K562 (cell line): ENCODE measurements around the gene TMEM39B. TPM values are rescaled to one million over a fixed set of nuclear protein-coding genes. Genes with fewer than 3 reads are reported as not detected.

Experiments used
- CLOCK ChIP-seq: fragments of 250-450 bp; sonication (Bioruptor Pico); IDR thresholded peaks from 2 replicates; pipeline ENCODE4 v1.4.0; 2020; ENCODE audit warnings: mild to moderate bottlenecking, moderate library complexity, borderline replicate concordance
- DPF2 ChIP-seq: fragments of 450-650 bp; IDR thresholded peaks from 2 replicates; pipeline ENCODE4 v1.6.1; 2016
- FOXM1 ChIP-seq, 2 experiments: fragments of 450-650 bp in 1 of 2; sonication (generic) in 1 of 2; formaldehyde crosslinking in 1 of 2; IDR thresholded peaks; 2 replicates each; pipeline versions ENCODE4 v1.6.1 to v1.9.0; 2017 to 2022; ENCODE audit warnings: low read depth in 2 of 2, mild to moderate bottlenecking in 2 of 2, missing genetic modification reagents in 1 of 2, moderate library complexity in 1 of 2
- HLTF ChIP-seq: fragments of 450-650 bp; IDR thresholded peaks from 2 replicates; pipeline ENCODE4 v1.6.1; 2016
- NBN ChIP-seq: fragments of 450-650 bp; IDR thresholded peaks from 2 replicates; pipeline ENCODE4 v1.6.1; 2016; ENCODE audit warnings: low read depth, mild to moderate bottlenecking
- NRF1 ChIP-seq, 2 experiments: fragments of 450-650 bp; IDR thresholded peaks in 1 of 2; conservative IDR thresholded peaks in 1 of 2; 2 replicates each; pipeline ENCODE4 v1.6.1; 2014; ENCODE audit warnings: mild to moderate bottlenecking in 2 of 2
- POLR3G ChIP-seq: IDR thresholded peaks from 2 replicates; pipeline ENCODE4 v1.6.1; 2011; ENCODE audit not compliant: insufficient read length, insufficient replicate concordance; ENCODE audit errors: extremely low read depth
- SAFB ChIP-seq: fragments of 200-400 bp; formaldehyde crosslinking; IDR thresholded peaks from 2 replicates; pipeline ENCODE4 v1.6.1; 2017; ENCODE audit warnings: low read depth, low read length, borderline replicate concordance
- SIN3B ChIP-seq: fragments of 450-650 bp; IDR thresholded peaks from 2 replicates; pipeline ENCODE4 v1.6.1; 2017; ENCODE audit warnings: low read depth, mild to moderate bottlenecking, moderate library complexity
- TRIM28 ChIP-seq: fragments of 450-650 bp; IDR thresholded peaks from 2 replicates; pipeline ENCODE4 v1.6.1; 2017
- ZBTB1 ChIP-seq: sonication (generic); formaldehyde crosslinking; IDR thresholded peaks from 2 replicates; pipeline ENCODE4 v1.8.1; 2023; ENCODE audit warnings: missing genetic modification reagents, low read depth, mild to moderate bottlenecking, borderline replicate concordance
- ZC3H4 ChIP-seq: sonication (generic); formaldehyde crosslinking; IDR thresholded peaks from 2 replicates; pipeline ENCODE4 v1.9.0; 2021; ENCODE audit warnings: missing genetic modification reagents, borderline replicate concordance
- ZNF184 ChIP-seq: sonication (generic); formaldehyde crosslinking; IDR thresholded peaks from 2 replicates; pipeline ENCODE4 v1.5.0; 2020; ENCODE audit warnings: missing genetic modification reagents
- ZNF408 ChIP-seq: fragments of 250-450 bp; sonication (Bioruptor Pico); IDR thresholded peaks from 2 replicates; pipeline ENCODE4 v1.4.0; 2020; ENCODE audit warnings: low read depth, mild to moderate bottlenecking, moderate library complexity
- ZNF444 ChIP-seq: fragments of 250-450 bp; sonication (Bioruptor Pico); IDR thresholded peaks from 2 replicates; pipeline ENCODE4 v1.4.0; 2020; ENCODE audit warnings: mild to moderate bottlenecking, moderate library complexity
- ZNF561 ChIP-seq: fragments of 450-650 bp; formaldehyde crosslinking; conservative IDR thresholded peaks from 2 replicates; pipeline ENCODE4 v1.4.0; 2020; ENCODE audit warnings: mild to moderate bottlenecking, moderate library complexity
- ZNF764 ChIP-seq: fragments of 250-450 bp; sonication (Bioruptor Pico); IDR thresholded peaks from 2 replicates; pipeline ENCODE4 v1.4.0; 2020; ENCODE audit warnings: low read depth, mild to moderate bottlenecking, moderate library complexity
- ZSCAN32 ChIP-seq: fragments of 450-650 bp; formaldehyde crosslinking; IDR thresholded peaks from 2 replicates; pipeline ENCODE4 v1.4.0; 2020; ENCODE audit warnings: mild to moderate bottlenecking, moderate library complexity
- polyA plus RNA-seq, 8 experiments: library from polyadenylated mRNA; depleted of rRNA in 4 of 8; stranded (reverse) in 5 of 8; unstranded in 3 of 8; fragments of >200 nt; fragmentation: Nextera tagmentation in 2 of 8; fragmentation: Illumina TruSeq in 1 of 8; extraction: Ambion mirVana in 2 of 8; extraction: Trizol in 1 of 8; gene quantifications; 2 replicates each; pipeline versions ENCODE4 v1.2.1 to v1.2.3, GENCODE V29; 2011 to 2014; ENCODE audit warnings: inconsistent platforms in 1 of 8, missing spikeins in 1 of 8
- total RNA-seq, 7 experiments: library from RNA; depleted of rRNA in 6 of 7; stranded (reverse); fragments of >200 nt in 6 of 7; fragmentation: Illumina TruSeq in 2 of 7; extraction: Trizol in 2 of 7; gene quantifications; 2 replicates each; pipeline versions ENCODE4 v1.2.1 to v1.2.3, GENCODE V29; 2011 to 2021; ENCODE audit warnings: low replicate concordance in 1 of 7
- TF ChIP-seq, protein P1 (sequence below): fragments of 450-650 bp; IDR thresholded peaks from 2 replicates; pipeline ENCODE4 v1.6.1; 2016; ENCODE audit warnings: antibody characterized with exemption
- TF ChIP-seq, protein P2 (sequence below): fragments of 250-450 bp; sonication (Bioruptor Pico); IDR thresholded peaks from 2 replicates; pipeline ENCODE4 v1.5.0; 2021; ENCODE audit warnings: mild to moderate bottlenecking, borderline replicate concordance
- TF ChIP-seq, protein P3 (sequence below), 2 experiments: fragments of 450-650 bp in 1 of 2; sonication (generic) in 1 of 2; formaldehyde crosslinking in 1 of 2; IDR thresholded peaks in 1 of 2; conservative IDR thresholded peaks in 1 of 2; 2 replicates each; pipeline versions ENCODE4 v1.6.1 to v1.8.1; 2016 to 2023; ENCODE audit warnings: mild to moderate bottlenecking in 2 of 2, moderate library complexity in 2 of 2, inconsistent platforms in 1 of 2, missing genetic modification reagents in 1 of 2

Gene TMEM39B
- total and polyA plus RNA-seq, 9 of the 15 experiments (the other 6 are each of a cell fraction or from before 2014, with no cell fraction given): 0.92 to 28.5 (median 9.7) TPM

- TF ChIP-seq ZNF184 (CRISPR knock-in tag): no peak
- 0 out of 2 replicates have a peak, but pooled peaks have one; percentile 74 for TF ChIP-seq NBN
- no peak for TF ChIP-seq TRIM28
- TF ChIP-seq, protein P1, sequence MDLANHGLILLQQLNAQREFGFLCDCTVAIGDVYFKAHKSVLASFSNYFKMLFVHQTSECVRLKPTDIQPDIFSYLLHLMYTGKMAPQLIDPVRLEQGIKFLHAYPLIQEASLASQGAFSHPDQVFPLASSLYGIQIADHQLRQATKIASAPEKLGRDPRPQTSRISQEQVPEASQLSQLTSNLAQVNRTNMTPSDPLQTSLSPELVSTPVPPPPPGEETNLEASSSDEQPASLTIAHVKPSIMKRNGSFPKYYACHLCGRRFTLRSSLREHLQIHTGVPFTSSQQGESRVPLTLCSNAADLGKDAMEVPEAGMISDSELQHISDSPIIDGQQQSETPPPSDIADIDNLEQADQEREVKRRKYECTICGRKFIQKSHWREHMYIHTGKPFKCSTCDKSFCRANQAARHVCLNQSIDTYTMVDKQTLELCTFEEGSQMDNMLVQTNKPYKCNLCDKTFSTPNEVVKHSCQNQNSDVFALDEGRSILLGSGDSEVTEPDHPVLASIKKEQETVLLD: no peak
- TF ChIP-seq, protein P2, sequence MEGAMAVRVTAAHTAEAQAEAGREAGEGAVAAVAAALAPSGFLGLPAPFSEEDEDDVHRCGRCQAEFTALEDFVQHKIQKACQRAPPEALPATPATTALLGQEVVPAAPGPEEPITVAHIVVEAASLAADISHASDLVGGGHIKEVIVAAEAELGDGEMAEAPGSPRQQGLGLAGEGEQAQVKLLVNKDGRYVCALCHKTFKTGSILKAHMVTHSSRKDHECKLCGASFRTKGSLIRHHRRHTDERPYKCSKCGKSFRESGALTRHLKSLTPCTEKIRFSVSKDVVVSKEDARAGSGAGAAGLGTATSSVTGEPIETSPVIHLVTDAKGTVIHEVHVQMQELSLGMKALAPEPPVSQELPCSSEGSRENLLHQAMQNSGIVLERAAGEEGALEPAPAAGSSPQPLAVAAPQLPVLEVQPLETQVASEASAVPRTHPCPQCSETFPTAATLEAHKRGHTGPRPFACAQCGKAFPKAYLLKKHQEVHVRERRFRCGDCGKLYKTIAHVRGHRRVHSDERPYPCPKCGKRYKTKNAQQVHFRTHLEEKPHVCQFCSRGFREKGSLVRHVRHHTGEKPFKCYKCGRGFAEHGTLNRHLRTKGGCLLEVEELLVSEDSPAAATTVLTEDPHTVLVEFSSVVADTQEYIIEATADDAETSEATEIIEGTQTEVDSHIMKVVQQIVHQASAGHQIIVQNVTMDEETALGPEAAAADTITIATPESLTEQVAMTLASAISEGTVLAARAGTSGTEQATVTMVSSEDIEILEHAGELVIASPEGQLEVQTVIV (CRISPR knock-in tag): no peak
- TF ChIP-seq, protein P3, sequence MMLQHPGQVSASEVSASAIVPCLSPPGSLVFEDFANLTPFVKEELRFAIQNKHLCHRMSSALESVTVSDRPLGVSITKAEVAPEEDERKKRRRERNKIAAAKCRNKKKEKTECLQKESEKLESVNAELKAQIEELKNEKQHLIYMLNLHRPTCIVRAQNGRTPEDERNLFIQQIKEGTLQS (IDR thresholded peaks at IDR 0.05): no peak; the same call in 1 of the 2 replicates
- TF ChIP-seq, protein P3 (CRISPR knock-in tag; conservative IDR thresholded peaks at IDR 0.05): no peak
- no peak for TF ChIP-seq SAFB
- TF ChIP-seq POLR3G: no peak
- TF ChIP-seq ZSCAN32 (CRISPR knock-in tag): no peak
- TF ChIP-seq SIN3B: 0 out of 2 replicates have a peak, but pooled peaks have one; percentile 43
- peak; percentile 48; the same call in 1 of the 2 replicates for TF ChIP-seq HLTF
- peak; percentile 79; the same call in 1 of the 2 replicates for TF ChIP-seq ZBTB1
- peak; percentile 42; the same call in 1 of the 2 replicates for TF ChIP-seq FOXM1 (IDR thresholded peaks at IDR 0.05; ENCODE audit: low read depth)
- peak; percentile 84 for TF ChIP-seq FOXM1 (CRISPR knock-in tag; IDR thresholded peaks at IDR 0.05; ENCODE audit: low read depth)
- peak; percentile 53; the same call in 1 of the 2 replicates for TF ChIP-seq DPF2
- TF ChIP-seq ZC3H4: no peak
- peak; percentile 84 to 87 for TF ChIP-seq NRF1 (conservative IDR thresholded peaks at IDR 0.05 in 1 of 2, IDR thresholded peaks at IDR 0.05 in 1 of 2)
- TF ChIP-seq ZNF444 (CRISPR knock-in tag): no peak
- TF ChIP-seq ZNF408 (CRISPR knock-in tag): no peak
- TF ChIP-seq ZNF764: no peak
- TF ChIP-seq ZNF561: no peak
- no peak for TF ChIP-seq CLOCK (CRISPR knock-in tag)
Measured at GRCh38 chr1:32072622-32073298, at the start of gene TMEM39B (continued).
